Hair follicle dermal papilla cell (primary cell): Measurements from ENCODE around the gene ZMYM3. TPM values are rescaled to one million over a fixed set of nuclear protein-coding genes. Genes with fewer than 3 reads are reported as not detected.

Experiments
- total RNA-seq: library from RNA; depleted of rRNA; stranded (reverse); fragments of >200 nt; gene quantifications from 2 replicates; pipeline ENCODE4 v1.2.3, GENCODE V29; 2012

The ZMYM3 gene
- total RNA-seq = 25.1 and 30.7 TPM in 2 replicates

GRCh38 chrX:71254092-71254963, at the start of gene ZMYM3:
ZMYM3 (minus strand) TSS chrX:71254140; CDS start chrX:71253255, 885 bp downstream.

GRCh38 chrX:71301195-71301924, 47.4 kb upstream of the ZMYM3 start, which contains the start of gene ITGB1BP2:
ITGB1BP2 (plus strand) TSS chrX:71301750; CDS start chrX:71301807, 57 bp downstream.

DNA sequence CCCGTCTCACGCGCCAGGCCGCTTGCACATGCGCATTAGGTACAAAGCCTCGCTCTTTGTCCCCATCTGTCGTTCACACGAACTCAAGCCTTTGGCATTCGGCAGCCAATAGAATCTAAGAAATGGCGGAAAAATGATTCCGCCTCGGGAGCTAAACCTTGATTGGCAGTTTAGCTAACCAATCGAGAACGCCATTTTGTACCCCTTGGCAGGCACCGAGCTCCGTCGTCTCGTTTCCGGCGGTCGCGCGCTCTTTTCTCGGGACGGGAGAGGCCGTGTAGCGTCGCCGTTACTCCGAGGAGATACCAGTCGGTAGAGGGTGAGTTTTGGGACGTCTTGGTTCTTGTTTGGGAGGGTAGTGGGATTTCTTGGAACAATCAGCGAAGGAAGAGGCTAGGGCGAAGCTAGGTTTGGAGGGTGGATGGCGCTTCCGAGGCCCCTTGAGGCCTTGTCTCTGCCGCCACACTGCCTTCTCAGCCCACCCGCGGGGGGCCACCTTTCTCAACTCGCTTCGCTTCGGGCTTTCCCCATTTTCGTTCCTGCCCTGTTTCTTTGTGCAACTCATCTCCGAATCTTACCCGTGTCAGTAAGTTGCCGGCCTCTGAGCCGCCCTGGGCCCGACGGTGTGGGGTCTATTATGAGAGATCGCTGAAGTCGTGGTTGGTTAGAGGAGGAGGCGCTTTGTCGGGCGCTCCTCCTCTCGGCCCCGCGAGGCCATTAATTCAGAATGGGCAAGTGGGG, 29.6 kb upstream of the ZMYM3 start, which contains the start of gene NONO:
TSS of gene NONO (plus strand) at position 233 of the 741 bp plus-strand sequence. CDS start 7,003 bp downstream, outside the sequence.

GRCh38 chrX:71222929-71223328, 31.0 kb downstream of the ZMYM3 start, which contains the start of gene GJB1:
GJB1 (plus strand) TSS chrX:71223224; CDS start chrX:71223708, 484 bp downstream.

Other genes starting within 250 kb of the ZMYM3 start
- 63.8 and 66.3 TPM in 2 replicates for gene SNX12, start 185.8 kb downstream of the ZMYM3 start, total RNA-seq
- 8.3 and 9.8 TPM in 2 replicates for gene FOXO4, start 158.3 kb downstream of the ZMYM3 start, total RNA-seq
- not detected in 2 replicates for gene CXorf65, start 147.4 kb downstream of the ZMYM3 start, total RNA-seq
- not detected in 2 replicates for gene IL2RG, start 142.6 kb downstream of the ZMYM3 start, total RNA-seq
- 29.3 and 38.6 TPM in 2 replicates for gene MED12, start 135.5 kb downstream of the ZMYM3 start, total RNA-seq
- gene NLGN3, start 109.3 kb downstream of the ZMYM3 start, total RNA-seq = 0.24 and 0.49 TPM in 2 replicates
- not detected in 2 replicates for gene GJB1, start 30.9 kb downstream of the ZMYM3 start, total RNA-seq
- 343 and 362 TPM in 2 replicates for gene NONO, start 29.5 kb upstream of the ZMYM3 start, total RNA-seq
- gene ITGB1BP2, start 47.6 kb upstream of the ZMYM3 start, total RNA-seq = 0.49 and 0.81 TPM in 2 replicates
- 28.2 and 32.5 TPM in 2 replicates for gene TAF1, start 112.2 kb upstream of the ZMYM3 start, total RNA-seq